A549 (cell line): ENCODE measurements around the gene ZNF423. TPM values are rescaled to one million over a fixed set of nuclear protein-coding genes. Genes with fewer than 3 reads are reported as not detected.

ENCODE experiments used
- ATAC-seq, 2 experiments: fragments of 200-7000 bp in 1 of 2; fragments of >200 bp in 1 of 2; cut with Nextera tagmentation in 1 of 2; cut with Tn5 transposase in 1 of 2; 3 replicates each; pipeline versions ENCODE4 v1.8.0 to v1.9.1; 2018 to 2020; ENCODE audit warnings: mild to moderate bottlenecking in 1 of 2, moderate library complexity in 1 of 2
- CTCF ChIA-PET: fragments of 300-600 bp; sonication (Branson Sonifier 250); formaldehyde crosslinking; extraction: SDS; loops from one replicate; lab custom pipeline; 2021; ENCODE audit warnings: antibody characterized with exemption, inconsistent platforms; lab: Yijun Ruan, JAX
- POLR2A ChIA-PET: fragments of 350-600 bp; formaldehyde crosslinking; extraction: SDS; loops from one replicate; lab custom pipeline; 2021; ENCODE audit warnings: antibody characterized with exemption, inconsistent platforms; lab: Yijun Ruan, JAX
- DNase-seq, 2 experiments: peaks; one replicate each; pipeline versions ENCODE4 v3.0.0 to v3.0.0-alpha.2; 2011 to 2016; ENCODE audit warnings: low read depth in 1 of 2, low spot score in 1 of 2
- FAIRE-seq: peaks from 2 replicates; lab custom pipeline; 2011; peaks lifted over from hg19 to GRCh38; lab: Jason Lieb, UNC
- H3K27ac ChIP-seq, 2 experiments: fragments of >200 bp; sonication (Bioruptor Twin); formaldehyde crosslinking; 3 replicates each; pipeline ENCODE4 v1.5.1; 2016 to 2017
- H3K4me1 ChIP-seq: fragments of >200 bp; sonication (Bioruptor Twin); formaldehyde crosslinking; 3 replicates; pipeline ENCODE4 v1.6.1; 2016
- H3K4me2 ChIP-seq: fragments of >200 bp; sonication (Bioruptor Twin); formaldehyde crosslinking; 3 replicates; pipeline ENCODE4 v1.6.1; 2016
- H3K4me3 ChIP-seq: fragments of >200 bp; sonication (Bioruptor Twin); formaldehyde crosslinking; 3 replicates; pipeline ENCODE4 v1.5.1; 2016
- H3K9me3 ChIP-seq: fragments of >200 bp; sonication (Bioruptor Twin); formaldehyde crosslinking; 3 replicates; pipeline ENCODE4 v1.6.1; 2016
- CBX2 ChIP-seq: fragments of 200-600 bp; sonication (generic); IDR thresholded peaks from 2 replicates; pipeline ENCODE4 v1.6.1; 2016; ENCODE audit warnings: low read depth, mild to moderate bottlenecking, borderline replicate concordance
- CBX8 ChIP-seq: fragments of 200-600 bp; sonication (generic); IDR thresholded peaks from 2 replicates; pipeline ENCODE4 v1.6.1; 2016
- CHD2 ChIP-seq: fragments of 150-350 bp; IDR thresholded peaks from 2 replicates; pipeline ENCODE4 v1.6.1; 2014; ENCODE audit warnings: low read length; ENCODE audit not compliant: partially characterized antibody
- CHD4 ChIP-seq: fragments of 200-600 bp; sonication (generic); IDR thresholded peaks from 2 replicates; pipeline ENCODE4 v1.6.1; 2016; ENCODE audit warnings: antibody characterized with exemption, mild to moderate bottlenecking, borderline replicate concordance
- EHF ChIP-seq: fragments of 250-450 bp; sonication (Bioruptor Pico); IDR thresholded peaks from 2 replicates; pipeline ENCODE4 v1.5.0; 2020; ENCODE audit warnings: mild to moderate bottlenecking
- FOSB ChIP-seq: fragments of 250-450 bp; sonication (Bioruptor Pico); IDR thresholded peaks from 2 replicates; pipeline ENCODE4 v1.5.0; 2020; ENCODE audit warnings: mild to moderate bottlenecking, moderate library complexity
- HDAC2 ChIP-seq: fragments of 200-600 bp; sonication (generic); IDR thresholded peaks from 2 replicates; pipeline ENCODE4 v1.6.1; 2016
- HEYL ChIP-seq: fragments of 250-450 bp; sonication (Bioruptor Pico); IDR thresholded peaks from 2 replicates; pipeline ENCODE4 v1.8.0; 2021; ENCODE audit warnings: mild to moderate bottlenecking, moderate library complexity
- HOXB13 ChIP-seq: fragments of 250-450 bp; sonication (Bioruptor Pico); IDR thresholded peaks from 2 replicates; pipeline ENCODE4 v1.5.0; 2020; ENCODE audit warnings: low read depth, mild to moderate bottlenecking, moderate library complexity
- HOXB5 ChIP-seq: fragments of 250-450 bp; sonication (Bioruptor Pico); IDR thresholded peaks from 2 replicates; pipeline ENCODE4 v1.5.0; 2020; ENCODE audit warnings: mild to moderate bottlenecking, moderate library complexity
- JUNB ChIP-seq: fragments of >200 bp; sonication (Bioruptor Twin); formaldehyde crosslinking; IDR thresholded peaks from 2 replicates; pipeline ENCODE4 v1.6.1; 2016
- KDM1A ChIP-seq: fragments of 200-600 bp; sonication (generic); IDR thresholded peaks from 2 replicates; pipeline ENCODE4 v1.6.1; 2016; ENCODE audit warnings: low read depth, mild to moderate bottlenecking
- MYC ChIP-seq: IDR thresholded peaks from 2 replicates; pipeline ENCODE4 v1.6.1; 2012; ENCODE audit warnings: mild to moderate bottlenecking, inconsistent platforms, low read length, improper control_type of control experiment, borderline replicate concordance
- NFE2L2 ChIP-seq: fragments of 150-350 bp; conservative IDR thresholded peaks from 2 replicates; pipeline ENCODE4 v1.6.1; 2014; ENCODE audit warnings: low read length
- PHF8 ChIP-seq: fragments of 200-600 bp; sonication (generic); IDR thresholded peaks from 2 replicates; pipeline ENCODE4 v1.6.1; 2016; ENCODE audit warnings: low read depth, mild to moderate bottlenecking, antibody characterized with exemption, moderate library complexity, borderline replicate concordance
- RAD21 ChIP-seq, 2 experiments: fragments of >200 bp in 1 of 2; sonication (Bioruptor Twin) in 1 of 2; formaldehyde crosslinking in 1 of 2; IDR thresholded peaks in 1 of 2; conservative IDR thresholded peaks in 1 of 2; 2 replicates in 1 of 2; 3 replicates in 1 of 2; pipeline ENCODE4 v1.6.1; 2012 to 2018; ENCODE audit warnings: inconsistent platforms in 1 of 2
- RNF2 ChIP-seq: fragments of 200-600 bp; sonication (generic); IDR thresholded peaks from 2 replicates; pipeline ENCODE4 v1.6.1; 2016; ENCODE audit warnings: low read depth, mild to moderate bottlenecking, antibody characterized with exemption, moderate library complexity, borderline replicate concordance
- SMC3 ChIP-seq: fragments of >200 bp; sonication (Bioruptor Twin); formaldehyde crosslinking; IDR thresholded peaks from 3 replicates; pipeline ENCODE4 v1.6.1; 2018; ENCODE audit warnings: inconsistent platforms
- SREBF2 ChIP-seq: fragments of 450-650 bp; IDR thresholded peaks from 2 replicates; pipeline ENCODE4 v1.6.1; 2014; ENCODE audit warnings: mild to moderate bottlenecking, moderate library complexity
- TP53 ChIP-seq: fragments of 250-450 bp; sonication (Bioruptor Pico); IDR thresholded peaks from 2 replicates; pipeline ENCODE4 v1.5.0; 2021; ENCODE audit warnings: mild to moderate bottlenecking, moderate library complexity
- ZFP36 ChIP-seq: fragments of 450-650 bp; IDR thresholded peaks from 2 replicates; pipeline ENCODE4 v1.6.1; 2014; ENCODE audit warnings: borderline replicate concordance; ENCODE audit not compliant: partially characterized antibody
- WGBS: methylation state at CpG from one replicate; pipeline ENCODE4 v1.1.6; 2017; ENCODE audit errors: missing lambda C conversion rate; 5-methylcytosine and 5-hydroxymethylcytosine counted together
- polyA plus RNA-seq, 4 experiments: library from polyadenylated mRNA; depleted of rRNA in 3 of 4; stranded (reverse); fragments of >200 nt; fragmentation: RNase III in 1 of 4; extraction: RNeasy Plus Mini Kit Qiagen cat#74134 plus additional on column Dnase treatment in 1 of 4; gene quantifications; 2 replicates in 3 of 4; 3 replicates in 1 of 4; pipeline ENCODE4 v1.2.3, GENCODE V29; 2011 to 2017
- TF ChIP-seq, protein P1 (sequence below): IDR thresholded peaks from 2 replicates; pipeline ENCODE4 v1.6.1; 2012
- TF ChIP-seq, protein P2 (sequence below): fragments of 250-450 bp; sonication (Bioruptor Pico); IDR thresholded peaks from 2 replicates; pipeline ENCODE4 v1.5.0; 2021; ENCODE audit warnings: mild to moderate bottlenecking, moderate library complexity, borderline replicate concordance
- TF ChIP-seq, protein P3 (sequence below): fragments of >200 bp; sonication (Bioruptor Twin); formaldehyde crosslinking; IDR thresholded peaks from 3 replicates; pipeline ENCODE4 v1.6.1; 2016
- TF ChIP-seq, protein P4 (sequence below): fragments of 250-450 bp; sonication (Bioruptor Pico); IDR thresholded peaks from 2 replicates; pipeline ENCODE4 v1.5.0; 2020; ENCODE audit warnings: low read depth, mild to moderate bottlenecking, moderate library complexity
- TF ChIP-seq, protein P5 (sequence below): fragments of 200-600 bp; sonication (generic); IDR thresholded peaks from 2 replicates; pipeline ENCODE4 v1.6.1; 2016; ENCODE audit warnings: antibody characterized with exemption, mild to moderate bottlenecking, moderate library complexity

Gene ZNF423
- polyA plus RNA-seq, 2 of the 4 experiments (the other 2 are of a cell fraction) = 0.04 to 0.10 TPM

DNA sequence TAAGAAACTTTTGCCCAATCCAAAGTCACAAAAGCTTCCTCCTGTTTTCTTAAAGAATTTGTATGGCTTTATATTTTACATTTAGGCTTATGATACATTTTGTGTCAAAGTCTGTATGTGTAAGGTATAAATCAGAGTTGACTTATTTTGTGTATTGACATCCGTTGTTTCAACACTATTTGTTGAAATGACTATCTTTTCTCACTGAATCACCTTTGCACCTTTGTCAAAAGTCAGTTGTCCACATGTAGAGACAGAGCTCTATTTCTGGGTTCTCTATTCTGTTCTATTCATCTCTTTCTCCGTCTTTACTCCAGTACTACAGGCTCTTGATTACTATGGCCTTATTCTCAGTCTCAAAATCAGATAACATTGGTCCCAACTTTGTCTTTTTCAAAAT is 409.1 kb downstream of the ZNF423 start:
- H3K4me3 ChIP-seq = no peak overlapping the region
- no peak for FAIRE-seq
- H3K4me2 ChIP-seq = no peak overlapping the region
- DNase-seq = no peak
- no peaks in the 10 kb centered on the region for H3K9me3 ChIP-seq
- no peak overlapping the region for H3K27ac ChIP-seq
- TF ChIP-seq CBX8 (no peak), RAD21 (conservative IDR thresholded peaks at IDR 0.05 in 1 of 2, IDR thresholded peaks at IDR 0.05 in 1 of 2) (no peak), HEYL (CRISPR knock-in tag) (no peak), CHD2 (no peak), NFE2L2 (no peak), CHD4 (no peak), JUNB (no peak), CBX2 (no peak), HOXB13 (CRISPR knock-in tag) (no peak), FOSB (CRISPR knock-in tag) (no peak), RNF2 (no peak), PHF8 (no peak), SREBF2 (no peak)
- TF ChIP-seq, protein P1, sequence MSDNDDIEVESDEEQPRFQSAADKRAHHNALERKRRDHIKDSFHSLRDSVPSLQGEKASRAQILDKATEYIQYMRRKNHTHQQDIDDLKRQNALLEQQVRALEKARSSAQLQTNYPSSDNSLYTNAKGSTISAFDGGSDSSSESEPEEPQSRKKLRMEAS = no peak
- TF ChIP-seq, protein P2, sequence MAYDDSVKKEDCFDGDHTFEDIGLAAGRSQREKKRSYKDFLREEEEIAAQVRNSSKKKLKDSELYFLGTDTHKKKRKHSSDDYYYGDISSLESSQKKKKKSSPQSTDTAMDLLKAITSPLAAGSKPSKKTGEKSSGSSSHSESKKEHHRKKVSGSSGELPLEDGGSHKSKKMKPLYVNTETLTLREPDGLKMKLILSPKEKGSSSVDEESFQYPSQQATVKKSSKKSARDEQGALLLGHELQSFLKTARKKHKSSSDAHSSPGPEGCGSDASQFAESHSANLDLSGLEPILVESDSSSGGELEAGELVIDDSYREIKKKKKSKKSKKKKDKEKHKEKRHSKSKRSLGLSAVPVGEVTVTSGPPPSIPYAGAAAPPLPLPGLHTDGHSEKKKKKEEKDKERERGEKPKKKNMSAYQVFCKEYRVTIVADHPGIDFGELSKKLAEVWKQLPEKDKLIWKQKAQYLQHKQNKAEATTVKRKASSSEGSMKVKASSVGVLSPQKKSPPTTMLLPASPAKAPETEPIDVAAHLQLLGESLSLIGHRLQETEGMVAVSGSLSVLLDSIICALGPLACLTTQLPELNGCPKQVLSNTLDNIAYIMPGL = no peak
- TF ChIP-seq, protein P3, sequence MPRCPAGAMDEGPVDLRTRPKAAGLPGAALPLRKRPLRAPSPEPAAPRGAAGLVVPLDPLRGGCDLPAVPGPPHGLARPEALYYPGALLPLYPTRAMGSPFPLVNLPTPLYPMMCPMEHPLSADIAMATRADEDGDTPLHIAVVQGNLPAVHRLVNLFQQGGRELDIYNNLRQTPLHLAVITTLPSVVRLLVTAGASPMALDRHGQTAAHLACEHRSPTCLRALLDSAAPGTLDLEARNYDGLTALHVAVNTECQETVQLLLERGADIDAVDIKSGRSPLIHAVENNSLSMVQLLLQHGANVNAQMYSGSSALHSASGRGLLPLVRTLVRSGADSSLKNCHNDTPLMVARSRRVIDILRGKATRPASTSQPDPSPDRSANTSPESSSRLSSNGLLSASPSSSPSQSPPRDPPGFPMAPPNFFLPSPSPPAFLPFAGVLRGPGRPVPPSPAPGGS = no peak
- TF ChIP-seq, protein P4, sequence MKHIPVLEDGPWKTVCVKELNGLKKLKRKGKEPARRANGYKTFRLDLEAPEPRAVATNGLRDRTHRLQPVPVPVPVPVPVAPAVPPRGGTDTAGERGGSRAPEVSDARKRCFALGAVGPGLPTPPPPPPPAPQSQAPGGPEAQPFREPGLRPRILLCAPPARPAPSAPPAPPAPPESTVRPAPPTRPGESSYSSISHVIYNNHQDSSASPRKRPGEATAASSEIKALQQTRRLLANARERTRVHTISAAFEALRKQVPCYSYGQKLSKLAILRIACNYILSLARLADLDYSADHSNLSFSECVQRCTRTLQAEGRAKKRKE (CRISPR knock-in tag) = no peak
- ChIA-PET POLR2A (no interaction called here), CTCF (no interaction called here)
- 2% methylated on average over 2 of the region's 2 CpGs for WGBS
- H3K4me1 ChIP-seq = no peaks in the 10 kb centered on the region
- ATAC-seq = no peak

DNA sequence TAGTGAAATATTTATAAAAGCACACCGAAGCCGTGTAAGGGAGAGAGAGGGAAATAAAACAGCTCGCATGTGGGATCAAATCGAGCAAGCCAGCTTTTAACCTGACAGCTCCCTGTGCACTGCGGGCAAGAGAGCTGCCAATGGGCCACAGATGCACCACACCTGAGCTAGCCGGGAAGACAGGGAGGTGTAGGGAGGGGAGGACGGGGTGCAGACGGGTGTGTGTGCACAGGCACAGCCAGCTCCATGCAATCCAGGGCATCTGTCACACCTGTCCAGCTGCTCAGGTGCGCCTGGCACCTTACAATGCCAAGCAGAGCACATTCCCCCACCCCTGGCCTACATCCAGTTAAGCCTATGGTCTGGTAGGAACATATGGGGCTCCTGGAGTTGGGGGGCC is 412.3 kb downstream of the ZNF423 start:
- 16% methylated on average over 9 of the region's 9 CpGs for WGBS
- CTCF ChIA-PET = interaction anchor here (2.0 kb wide), 1 partner anchor 36 kb away, joined by 5 read pairs; no protein-coding TSS in a partner anchor
- ATAC-seq = no peak

More for the DNA sequence above, 412.3 kb downstream of the ZNF423 start:
- no peak for TF ChIP-seq TP53 (CRISPR knock-in tag)
- TF ChIP-seq, protein P5, sequence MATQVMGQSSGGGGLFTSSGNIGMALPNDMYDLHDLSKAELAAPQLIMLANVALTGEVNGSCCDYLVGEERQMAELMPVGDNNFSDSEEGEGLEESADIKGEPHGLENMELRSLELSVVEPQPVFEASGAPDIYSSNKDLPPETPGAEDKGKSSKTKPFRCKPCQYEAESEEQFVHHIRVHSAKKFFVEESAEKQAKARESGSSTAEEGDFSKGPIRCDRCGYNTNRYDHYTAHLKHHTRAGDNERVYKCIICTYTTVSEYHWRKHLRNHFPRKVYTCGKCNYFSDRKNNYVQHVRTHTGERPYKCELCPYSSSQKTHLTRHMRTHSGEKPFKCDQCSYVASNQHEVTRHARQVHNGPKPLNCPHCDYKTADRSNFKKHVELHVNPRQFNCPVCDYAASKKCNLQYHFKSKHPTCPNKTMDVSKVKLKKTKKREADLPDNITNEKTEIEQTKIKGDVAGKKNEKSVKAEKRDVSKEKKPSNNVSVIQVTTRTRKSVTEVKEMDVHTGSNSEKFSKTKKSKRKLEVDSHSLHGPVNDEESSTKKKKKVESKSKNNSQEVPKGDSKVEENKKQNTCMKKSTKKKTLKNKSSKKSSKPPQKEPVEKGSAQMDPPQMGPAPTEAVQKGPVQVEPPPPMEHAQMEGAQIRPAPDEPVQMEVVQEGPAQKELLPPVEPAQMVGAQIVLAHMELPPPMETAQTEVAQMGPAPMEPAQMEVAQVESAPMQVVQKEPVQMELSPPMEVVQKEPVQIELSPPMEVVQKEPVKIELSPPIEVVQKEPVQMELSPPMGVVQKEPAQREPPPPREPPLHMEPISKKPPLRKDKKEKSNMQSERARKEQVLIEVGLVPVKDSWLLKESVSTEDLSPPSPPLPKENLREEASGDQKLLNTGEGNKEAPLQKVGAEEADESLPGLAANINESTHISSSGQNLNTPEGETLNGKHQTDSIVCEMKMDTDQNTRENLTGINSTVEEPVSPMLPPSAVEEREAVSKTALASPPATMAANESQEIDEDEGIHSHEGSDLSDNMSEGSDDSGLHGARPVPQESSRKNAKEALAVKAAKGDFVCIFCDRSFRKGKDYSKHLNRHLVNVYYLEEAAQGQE = no peak
- no peak for TF ChIP-seq MYC
- no peak for TF ChIP-seq HOXB5 (CRISPR knock-in tag)
- no peak for TF ChIP-seq HOXB13 (CRISPR knock-in tag)
- no peak for TF ChIP-seq SMC3
- TF ChIP-seq SREBF2 = no peak
- no peak for TF ChIP-seq JUNB
- TF ChIP-seq EHF (CRISPR knock-in tag) = no peak
- TF ChIP-seq HDAC2 = no peak
- no peak for TF ChIP-seq PHF8
- TF ChIP-seq, protein P1 = no peak
- TF ChIP-seq, protein P2 = no peak
- no peak for TF ChIP-seq KDM1A
- no peak for TF ChIP-seq ZFP36
- DNase-seq (no peak), FAIRE-seq (no peak)
- Histone ChIP-seq H3K4me2 (no peak overlapping the region), H3K27ac (no peak overlapping the region), H3K4me3 (no peak overlapping the region), H3K4me1 (no peaks in the 10 kb centered on the region), H3K9me3 (no peaks in the 10 kb centered on the region; the same call in 2 of the 3 replicates)
- POLR2A ChIA-PET = no interaction called here
